Thyroid gland (tissue), 4 donors: Measurements from ENCODE around the gene NME7.

Source experiments
- CTCF ChIP-seq, 6 experiments: fragments of 200-600 bp in 3 of 6; fragments of 450-650 bp in 3 of 6; sonication (generic) in 3 of 6; IDR thresholded peaks; one replicate each; pipeline ENCODE4 v1.5.1; 2016 to 2019; ENCODE audit warnings: antibody characterized with exemption in 6 of 6, mild to moderate bottlenecking in 2 of 6, inconsistent platforms in 1 of 6, moderate library complexity in 1 of 6
- POLR2A ChIP-seq, 2 donors: fragments of 450-650 bp; IDR thresholded peaks; one replicate each; pipeline ENCODE4 v1.6.1; 2017; ENCODE audit warnings: antibody characterized with exemption in 2 of 2, mild to moderate bottlenecking in 2 of 2, moderate library complexity in 1 of 2

GRCh38 chr1:169201084-169201619, 166.4 kb downstream of the NME7 start:
- no peak for TF ChIP-seq CTCF (IDR thresholded peaks at IDR 0.05)
- no peak for TF ChIP-seq POLR2A (IDR thresholded peaks at IDR 0.05)
